ENCODE measurements around the gene CCDC3.
"Not testable (repeated sequence)": the region's sequence is repeated elsewhere in the genome, so short reads cannot be mapped to it uniquely, and the experiment has no call there.

CCDC3 gene

DNA sequence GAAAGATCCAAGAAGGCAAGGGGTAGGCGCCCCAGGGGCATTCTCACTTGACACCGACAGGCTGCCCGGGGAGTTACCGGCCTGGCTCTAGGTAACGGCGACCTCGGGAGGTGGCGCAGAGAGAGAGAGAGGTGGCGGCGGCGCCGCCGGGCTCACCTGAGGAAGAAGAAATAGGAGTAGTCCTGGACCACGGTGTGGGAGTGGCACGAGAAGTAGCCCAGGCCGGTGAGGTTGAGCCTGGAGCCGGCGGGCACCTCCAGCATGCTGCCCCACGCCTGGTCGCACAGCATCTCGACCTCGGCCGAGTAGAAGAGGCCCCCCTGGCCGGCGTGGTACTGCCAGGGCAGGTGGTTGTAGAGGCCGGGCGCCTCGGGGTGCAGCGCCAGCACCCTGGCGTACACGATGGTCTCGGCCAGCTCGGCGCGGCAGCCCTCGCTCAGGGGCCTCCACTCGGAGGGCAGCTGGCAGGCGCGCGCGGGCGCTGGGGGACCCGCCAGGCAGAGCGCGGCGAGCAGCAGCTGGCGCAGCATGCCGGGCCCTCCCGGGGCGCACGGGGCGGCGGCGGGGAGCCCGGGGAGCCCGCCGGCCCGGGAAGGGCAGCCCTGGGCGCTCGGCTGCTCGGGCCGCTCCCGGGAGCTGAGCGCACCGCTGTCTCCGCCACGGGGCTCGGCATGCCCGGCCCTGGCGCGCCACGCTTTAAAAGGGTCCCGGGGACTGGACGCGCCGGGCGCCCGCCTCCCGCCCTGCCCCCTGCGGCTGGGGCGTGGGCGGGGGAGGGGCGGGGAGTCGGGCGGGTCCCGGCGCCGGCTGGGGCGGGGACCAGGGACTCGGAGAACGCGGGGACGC lies at the start of gene CCDC3:
CCDC3 (minus strand) TSS at position 673 of the 846 bp plus-strand sequence; CDS start at position 530, 143 bp downstream.
- DNase-seq (ENCODE audit: low read depth), result no peak

DNA sequence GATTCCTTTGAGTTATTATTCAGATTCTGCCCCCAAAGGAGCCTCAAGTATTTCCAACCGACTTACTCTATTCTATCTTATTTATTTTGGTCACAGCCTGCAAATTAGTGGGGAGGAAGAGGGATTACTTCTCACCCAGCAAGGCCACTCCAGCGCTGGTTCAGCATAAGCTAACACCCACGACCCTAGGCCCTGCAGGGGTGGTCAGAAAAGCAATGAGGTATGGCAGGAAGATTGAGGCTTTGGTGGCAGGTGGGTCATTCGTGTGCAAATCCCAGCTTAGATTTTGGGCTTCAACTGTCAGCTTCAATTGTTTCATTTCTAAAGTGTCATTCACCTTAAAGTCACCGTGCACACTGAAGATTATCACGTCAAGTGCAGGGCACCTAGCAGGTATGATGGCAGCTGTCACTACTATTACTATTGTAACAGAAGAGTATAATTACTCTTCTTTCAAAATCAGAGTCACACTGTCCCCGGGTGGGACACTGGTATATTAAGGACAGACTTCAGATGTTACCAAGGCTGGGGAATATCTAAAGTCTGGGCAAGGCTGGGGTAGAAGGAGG lies 49.7 kb upstream of the CCDC3 start:
- DNase-seq (ENCODE audit: low read depth), result no peak

DNA sequence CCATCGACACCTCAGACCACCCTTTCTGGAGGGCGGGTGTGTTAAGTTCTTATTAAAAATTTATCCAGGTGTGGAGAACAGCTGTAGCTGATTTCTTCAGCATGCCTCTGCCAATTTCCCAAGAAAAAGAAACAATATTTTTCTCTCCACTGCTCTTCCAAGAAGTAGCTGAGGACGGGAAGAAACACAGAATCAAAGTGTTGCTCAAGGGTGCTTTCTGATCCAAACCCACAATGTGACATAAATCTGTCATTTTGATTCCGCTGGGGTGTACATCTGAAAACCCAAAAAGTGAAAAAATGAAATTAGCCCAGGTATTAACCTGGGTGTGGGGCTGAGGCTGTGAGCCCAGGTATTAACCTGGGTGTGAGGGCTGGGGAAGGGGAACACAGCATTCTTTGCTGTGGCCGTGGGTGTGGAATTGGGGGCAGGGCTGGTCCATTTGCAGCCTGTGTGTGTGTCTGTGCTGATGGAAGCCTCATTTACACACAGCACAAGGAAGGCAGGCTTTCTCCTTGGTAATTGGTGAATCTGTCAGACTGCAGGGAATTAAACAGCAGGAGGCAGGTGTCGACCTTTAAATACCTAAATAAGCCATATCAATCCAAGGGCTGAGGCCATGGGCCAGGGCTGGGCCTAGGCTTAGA lies 48.4 kb upstream of the CCDC3 start:
- DNase-seq (ENCODE audit: low read depth), result no peak

DNA sequence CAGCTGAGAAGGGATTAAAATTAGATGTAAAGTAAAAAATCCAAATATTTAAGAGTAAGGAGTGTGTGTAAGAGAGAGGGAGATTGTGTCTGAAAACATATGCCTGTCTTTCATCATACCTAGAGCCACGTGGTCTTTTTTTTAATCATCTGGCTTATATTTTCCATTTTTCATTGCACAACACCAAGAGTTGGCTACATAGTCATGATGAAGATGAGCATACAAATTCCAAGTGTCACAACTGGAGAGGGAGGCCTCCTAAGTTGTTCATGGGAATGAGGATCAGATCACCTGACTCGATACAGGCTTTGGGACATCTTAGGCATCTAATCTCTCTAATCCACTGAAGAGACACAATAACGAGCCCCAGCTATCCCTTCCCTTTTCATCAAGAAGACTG lies 47.2 kb upstream of the CCDC3 start:
- no peak for DNase-seq (ENCODE audit: low read depth)

DNA sequence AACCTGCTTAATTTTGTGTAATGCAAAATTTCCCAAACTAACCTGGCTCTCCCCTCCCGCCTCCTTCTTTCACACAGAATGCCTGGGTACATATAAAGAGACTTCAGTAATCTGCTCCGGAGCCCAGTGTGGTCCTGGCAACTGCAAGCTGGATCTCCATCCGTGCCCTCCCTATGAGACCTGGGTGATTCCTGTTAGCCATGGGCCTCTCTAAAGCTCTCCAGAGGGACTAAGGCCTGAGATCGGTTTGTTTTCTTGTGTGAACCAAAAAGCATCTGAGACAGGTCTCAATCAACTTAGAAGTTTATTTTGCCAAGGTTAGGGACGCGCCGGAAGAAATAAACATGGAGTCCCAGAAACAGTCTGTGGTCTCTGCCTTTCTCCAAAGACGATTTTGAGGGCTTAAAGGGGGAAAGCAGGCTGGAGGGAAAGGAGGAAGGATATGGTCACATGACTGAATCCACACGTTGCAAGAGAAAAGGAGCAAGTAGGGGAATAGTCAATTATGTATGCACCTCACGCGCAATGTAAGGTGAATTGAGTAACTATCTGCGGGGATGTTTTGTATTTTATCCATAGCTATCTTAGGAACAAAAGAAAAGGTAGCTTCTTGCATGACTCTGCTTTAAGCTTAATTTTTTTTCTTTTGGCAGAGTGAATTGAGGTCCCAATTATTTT lies 46.2 kb upstream of the CCDC3 start:
- DNase-seq (ENCODE audit: low read depth), result no peak

DNA sequence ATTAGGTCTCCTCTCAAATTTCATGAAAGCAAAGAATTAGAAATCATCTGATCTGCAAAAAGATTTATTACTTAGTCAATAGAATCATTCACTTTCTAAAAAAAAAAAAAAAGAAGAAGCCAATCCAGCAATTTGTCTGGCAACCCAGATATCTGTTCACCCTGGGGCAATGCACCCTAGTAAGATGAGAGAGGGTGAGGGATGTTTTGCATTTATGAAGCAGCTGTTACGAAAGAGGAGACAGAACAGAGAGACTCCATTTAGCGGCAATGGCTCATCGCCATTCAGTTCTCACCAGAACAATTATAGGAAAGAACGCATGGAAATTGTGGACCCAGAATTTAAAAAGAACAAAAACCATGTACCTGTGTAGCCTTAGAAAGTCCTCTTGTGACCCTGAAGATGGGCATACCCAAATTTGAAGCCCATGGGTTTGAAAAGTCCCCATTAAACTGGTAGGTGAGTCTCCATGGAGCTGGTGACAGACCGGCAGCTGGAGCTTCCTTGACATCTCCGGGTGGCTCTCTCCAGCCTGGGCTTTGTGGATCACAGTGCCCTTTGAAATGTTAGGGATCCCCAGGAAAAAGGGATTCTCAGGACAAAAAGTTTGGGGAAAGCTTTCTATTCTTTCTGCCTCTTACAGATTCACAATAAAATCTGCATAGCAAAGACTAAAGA lies 45.5 kb upstream of the CCDC3 start:
- no peak for DNase-seq (ENCODE audit: low read depth)

DNA sequence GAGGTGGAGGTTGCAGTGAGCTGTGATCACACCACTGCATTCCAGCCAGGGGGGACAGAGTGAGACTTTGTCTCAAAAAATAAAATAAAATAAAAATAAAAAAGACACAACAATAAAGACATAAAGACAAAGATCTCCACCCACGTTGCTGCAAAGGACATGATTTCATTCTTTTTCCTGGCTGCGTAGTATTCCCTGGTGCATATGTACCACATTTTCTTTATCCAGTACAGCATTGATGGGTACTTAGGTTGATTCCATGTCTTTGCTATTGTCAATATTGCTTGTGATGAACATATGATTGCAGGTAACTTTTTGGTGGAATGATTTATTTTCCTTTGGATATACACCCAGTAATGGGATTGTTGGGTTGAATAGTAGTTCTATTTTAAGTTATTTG lies 42.0 kb upstream of the CCDC3 start:
- no peak for DNase-seq (ENCODE audit: low read depth)

DNA sequence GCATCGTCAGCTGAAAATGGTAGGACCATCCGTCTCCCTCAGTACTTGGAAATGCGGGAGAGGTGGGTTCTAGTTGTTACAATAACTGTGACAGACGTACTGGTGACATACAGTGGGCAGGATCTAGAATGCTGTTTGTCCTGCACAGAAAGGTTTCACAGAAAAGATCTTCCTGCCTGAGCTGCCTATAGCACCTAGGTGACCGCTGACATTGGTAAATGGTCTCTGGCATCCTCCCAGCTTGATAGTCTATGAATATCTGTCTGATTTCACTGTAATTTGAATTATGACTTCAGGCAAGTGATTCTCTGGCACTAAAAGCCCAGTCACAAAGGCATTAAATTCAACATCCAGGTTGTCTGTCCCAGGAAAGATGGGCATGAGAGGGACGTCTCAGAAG lies 38.2 kb upstream of the CCDC3 start:
- DNase-seq (ENCODE audit: low read depth), result no peak

DNA sequence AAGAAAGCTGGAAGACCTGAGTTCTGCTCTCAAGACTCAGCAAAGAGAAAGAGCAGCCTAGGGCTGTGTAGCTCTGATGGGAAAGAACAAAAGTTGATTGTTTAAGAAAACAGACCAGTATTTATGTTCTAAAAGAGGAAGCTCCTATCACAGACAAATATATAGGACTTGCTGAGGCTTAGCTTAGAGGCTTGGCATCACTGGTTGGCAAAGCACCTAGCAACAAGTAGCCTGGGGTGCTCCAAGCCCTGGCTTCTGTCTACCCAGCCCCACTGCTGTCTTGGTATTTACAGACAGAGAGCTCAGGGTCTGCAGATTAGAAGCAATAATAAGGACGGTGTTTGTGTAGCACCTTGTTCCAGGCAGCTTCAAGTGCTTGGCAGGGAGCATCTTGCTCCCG lies 36.9 kb upstream of the CCDC3 start:
- DNase-seq (ENCODE audit: low read depth), result no peak

DNA sequence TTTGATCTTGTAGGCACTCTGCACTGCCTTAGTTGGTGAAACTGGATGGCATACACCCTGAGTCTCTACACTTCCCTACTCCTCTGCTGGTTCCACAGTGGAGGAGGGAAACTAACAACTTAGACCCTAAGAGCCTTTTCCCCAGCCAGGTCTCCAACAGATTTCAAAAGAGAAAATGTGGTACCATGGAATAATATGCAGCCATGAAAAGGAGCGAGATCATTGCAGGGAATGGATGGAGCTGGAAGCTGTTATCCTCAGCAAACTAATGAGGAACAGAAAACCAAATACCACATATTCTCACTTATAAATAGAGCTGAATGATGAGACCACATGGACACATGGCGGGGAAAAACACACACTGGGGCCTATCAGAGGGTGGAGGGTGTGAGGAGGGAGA lies 36.3 kb upstream of the CCDC3 start:
- no peak for DNase-seq (ENCODE audit: low read depth)

DNA sequence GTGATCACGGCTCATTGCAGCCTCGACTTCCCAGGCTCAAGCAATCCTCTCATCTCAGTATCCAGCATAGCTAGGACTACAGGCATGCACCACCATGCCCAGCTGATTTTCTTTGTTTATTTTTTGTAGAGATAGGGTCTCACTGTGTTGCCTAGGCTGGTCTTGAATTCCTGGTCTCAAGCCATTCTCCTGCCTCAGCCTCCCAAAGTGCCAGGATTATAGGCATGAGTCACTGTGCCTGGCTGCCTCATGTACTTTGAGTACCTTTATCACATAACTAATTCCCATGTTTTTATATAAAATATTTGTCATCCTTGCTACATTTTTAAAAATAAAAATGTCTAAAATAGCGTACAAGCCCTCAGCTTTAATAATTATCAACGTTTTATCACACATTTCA lies 35.3 kb upstream of the CCDC3 start:
- DNase-seq (ENCODE audit: low read depth), result no peak

DNA sequence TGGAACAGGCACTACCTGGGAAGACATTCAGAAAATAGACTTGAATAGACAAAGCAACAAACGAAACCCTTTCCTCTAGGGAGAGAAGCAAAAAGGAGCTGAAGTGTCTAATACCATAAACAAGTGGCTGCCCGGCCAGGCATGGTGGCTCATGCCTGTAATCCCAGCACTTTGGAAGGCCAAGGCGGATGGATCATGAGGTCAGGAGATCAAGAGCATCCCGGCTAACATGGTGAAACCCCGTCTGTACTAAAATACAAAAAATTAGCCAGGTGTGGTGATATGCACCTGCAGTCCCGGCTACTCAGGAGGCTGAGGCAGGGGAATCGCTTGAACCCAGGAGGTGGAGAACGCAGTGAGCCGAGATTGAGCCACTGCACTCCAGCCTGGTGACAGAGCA lies 34.2 kb upstream of the CCDC3 start:
- not testable (repeated sequence) for DNase-seq (ENCODE audit: low read depth)

DNA sequence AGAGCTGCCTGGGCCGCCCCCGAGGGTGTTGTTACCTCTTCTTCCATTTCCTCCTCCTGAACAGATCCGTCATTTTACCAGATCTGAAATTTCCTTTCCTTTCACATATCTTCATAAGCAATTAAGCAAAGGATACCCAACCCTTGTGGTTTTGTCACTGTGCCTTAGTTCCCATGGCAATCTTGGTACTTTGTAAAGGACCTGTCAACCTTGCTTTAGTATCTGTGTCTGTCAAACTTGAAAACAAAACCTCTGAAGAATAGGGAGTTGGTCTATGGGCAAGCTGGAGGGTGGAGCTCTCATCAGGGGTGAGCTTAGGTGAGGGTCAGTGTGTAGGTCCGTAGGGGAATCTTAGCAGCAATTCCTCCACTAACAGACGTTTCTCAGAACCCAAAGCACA lies 25.4 kb upstream of the CCDC3 start:
- DNase-seq (ENCODE audit: low read depth), result no peak

DNA sequence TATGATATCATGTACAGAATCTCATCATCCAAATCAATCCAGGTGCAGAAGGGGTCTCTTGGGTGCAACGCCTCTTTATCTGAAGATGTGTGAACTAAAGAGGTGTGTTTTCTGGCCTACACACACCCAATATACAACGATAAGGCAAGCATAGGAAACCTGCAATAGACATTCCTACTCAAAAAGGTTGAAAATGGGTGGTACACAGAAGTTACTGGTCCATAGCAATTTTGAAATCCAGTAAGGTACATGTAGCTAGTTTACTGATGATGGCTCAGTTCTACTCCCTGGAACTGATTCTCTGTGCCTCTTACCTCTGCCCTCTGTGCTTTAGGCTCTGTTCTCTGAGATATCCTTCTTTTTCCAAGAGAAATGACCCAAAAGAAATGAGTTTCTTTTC lies 22.2 kb upstream of the CCDC3 start:
- no peak for DNase-seq (ENCODE audit: low read depth)

DNA sequence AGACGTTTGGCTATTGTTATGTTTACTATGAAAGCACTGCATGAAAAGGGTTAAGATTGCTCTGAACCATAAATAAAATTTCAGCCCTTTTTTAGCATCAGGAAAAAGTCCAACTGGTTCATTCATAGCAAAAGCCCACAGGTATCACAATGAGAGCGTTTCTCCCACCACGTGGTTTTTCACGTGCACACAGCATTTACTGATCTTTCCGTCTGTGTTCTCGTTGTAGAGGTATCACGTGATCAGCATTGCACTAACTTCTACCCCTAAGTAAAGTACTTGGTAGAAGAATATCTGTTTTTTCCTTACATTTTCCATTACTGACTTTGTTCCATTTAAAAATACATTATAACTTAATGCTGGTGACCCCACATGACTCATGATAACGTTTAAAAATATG lies 17.8 kb upstream of the CCDC3 start:
- DNase-seq (ENCODE audit: low read depth), result no peak

DNA sequence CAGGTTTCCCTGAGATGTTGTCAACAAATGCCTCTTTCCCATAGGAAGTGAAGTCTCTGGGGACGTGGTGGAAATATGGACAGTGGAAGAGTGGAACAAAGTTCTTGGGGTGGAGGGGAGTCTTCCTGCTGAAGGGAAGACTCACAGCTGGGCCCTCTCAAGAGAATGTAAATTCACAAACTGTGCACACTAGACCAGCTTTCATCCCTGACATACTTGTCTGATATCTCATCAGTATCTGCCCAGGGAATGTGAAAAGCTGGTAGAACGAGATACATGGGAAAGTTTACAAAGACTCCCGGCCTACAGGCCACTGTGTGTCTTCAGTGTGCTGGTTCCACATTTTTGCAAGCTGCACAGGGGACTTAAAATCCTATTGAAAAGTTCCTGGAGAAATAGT lies 16.7 kb upstream of the CCDC3 start:
- DNase-seq (ENCODE audit: low read depth), result no peak

DNA sequence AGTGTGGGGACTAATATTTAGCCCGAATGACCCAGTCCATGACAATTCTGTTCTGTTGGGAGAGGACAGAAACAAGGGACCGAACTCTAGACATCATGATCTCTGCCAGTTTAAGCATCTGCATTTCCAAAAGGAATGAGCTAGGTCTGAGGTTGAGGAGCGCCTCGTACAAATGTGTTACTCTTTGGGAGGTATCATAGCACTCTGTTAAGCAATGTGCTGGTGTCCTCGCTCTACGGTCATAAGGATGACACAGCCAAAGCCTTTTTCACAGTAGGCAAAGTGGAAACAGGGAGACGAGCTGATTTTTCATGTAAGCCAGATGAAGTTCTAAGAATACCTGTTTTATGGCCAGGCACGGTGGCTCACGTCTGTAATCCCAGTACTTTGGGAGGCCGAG lies 15.4 kb upstream of the CCDC3 start:
- no peak for DNase-seq (ENCODE audit: low read depth)

DNA sequence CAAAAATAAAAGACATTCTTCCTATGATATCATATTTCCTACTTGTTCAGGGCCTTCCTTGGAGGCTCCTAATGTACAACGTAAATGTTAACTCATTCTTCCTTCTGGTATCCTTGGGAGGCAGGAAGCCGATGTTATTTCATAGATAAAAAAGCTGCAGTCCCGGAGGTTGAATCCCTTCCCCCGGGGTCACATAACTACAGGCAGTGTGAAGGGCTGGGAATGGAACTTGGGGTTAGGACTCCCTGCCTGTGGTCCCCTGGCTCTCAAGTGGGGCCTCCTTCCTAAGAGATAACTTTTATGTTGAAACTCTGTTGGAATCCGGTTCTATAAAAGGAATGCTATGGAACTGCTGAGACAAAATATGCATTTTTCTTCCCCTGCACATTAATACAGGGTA lies 14.9 kb upstream of the CCDC3 start:
- no peak for DNase-seq (ENCODE audit: low read depth)

DNA sequence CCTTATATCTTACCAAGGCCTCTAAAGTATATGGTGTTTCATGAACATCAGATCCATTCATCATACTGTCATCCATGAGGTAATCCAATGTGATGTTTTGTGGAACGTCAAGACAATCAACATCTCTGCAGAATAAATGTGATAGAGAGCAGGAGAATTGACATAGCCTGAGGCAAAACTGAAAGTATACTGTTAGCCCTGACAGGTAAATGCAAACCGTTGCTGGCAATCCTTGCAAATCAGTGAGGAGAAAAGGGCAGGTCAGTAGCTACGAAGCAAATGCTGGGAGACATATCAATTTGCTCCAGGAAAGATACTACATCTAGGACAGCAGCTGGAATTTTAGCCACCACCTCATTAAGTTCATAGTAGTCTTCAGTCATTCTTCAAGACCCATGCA lies 4.5 kb upstream of the CCDC3 start:
- no peak for DNase-seq (ENCODE audit: low read depth)

DNA sequence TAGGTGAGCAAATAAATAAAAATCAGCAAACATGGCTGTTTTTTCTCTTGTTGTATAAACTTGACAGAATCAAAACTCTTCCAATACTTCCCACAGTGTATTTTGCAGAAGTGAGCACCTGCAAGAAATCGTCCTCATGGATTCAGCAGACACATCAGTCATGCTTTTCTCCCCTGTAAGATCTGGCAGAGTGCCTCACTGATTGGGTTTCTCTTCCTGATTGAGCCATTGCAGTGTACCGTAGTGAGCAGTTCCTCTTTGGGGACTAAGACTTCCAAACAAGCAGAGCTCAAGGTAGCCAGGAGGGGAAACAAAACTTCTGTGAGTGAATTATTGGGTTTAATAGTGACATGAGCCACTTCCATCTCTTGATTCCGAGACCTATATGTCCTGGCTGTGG lies 2.2 kb upstream of the CCDC3 start:
- DNase-seq (ENCODE audit: low read depth), result no peak

DNA sequence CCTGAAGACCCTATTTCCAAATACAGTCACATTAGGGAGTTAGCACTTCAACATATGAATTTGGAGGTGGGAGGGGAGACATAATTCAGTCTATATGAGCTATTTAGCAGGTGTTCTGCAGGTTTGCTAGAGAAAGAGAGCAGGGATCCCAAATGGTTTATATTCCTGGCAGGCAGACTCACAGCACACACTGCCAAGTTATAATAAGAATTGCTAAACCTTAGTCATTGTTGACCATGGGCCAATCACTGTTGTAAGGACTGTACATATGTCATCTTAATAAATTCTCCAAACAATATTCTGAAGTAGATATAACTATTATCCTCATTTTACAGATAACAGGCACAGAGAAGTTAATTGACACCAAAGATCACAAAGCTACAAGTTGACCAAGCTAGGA lies 1.5 kb upstream of the CCDC3 start:
- no peak for DNase-seq (ENCODE audit: low read depth)

DNA sequence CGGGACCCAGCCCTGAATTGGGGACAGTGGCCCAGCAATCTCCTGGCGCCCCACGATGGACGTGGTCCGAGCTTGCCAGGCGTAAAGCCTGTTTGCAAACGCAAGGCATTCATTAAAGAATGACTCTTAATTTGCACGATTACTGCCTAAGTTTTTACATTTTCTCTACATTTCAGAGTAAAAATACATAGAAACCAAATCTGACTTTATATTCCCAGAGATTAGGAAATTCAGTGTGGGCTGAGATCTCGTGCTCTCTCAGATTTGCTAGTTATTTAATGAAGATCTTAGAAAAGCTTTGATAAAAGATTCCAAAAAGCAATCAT lies 337 bp upstream of the CCDC3 start:
- DNase-seq (ENCODE audit: low read depth), result no peak

DNA sequence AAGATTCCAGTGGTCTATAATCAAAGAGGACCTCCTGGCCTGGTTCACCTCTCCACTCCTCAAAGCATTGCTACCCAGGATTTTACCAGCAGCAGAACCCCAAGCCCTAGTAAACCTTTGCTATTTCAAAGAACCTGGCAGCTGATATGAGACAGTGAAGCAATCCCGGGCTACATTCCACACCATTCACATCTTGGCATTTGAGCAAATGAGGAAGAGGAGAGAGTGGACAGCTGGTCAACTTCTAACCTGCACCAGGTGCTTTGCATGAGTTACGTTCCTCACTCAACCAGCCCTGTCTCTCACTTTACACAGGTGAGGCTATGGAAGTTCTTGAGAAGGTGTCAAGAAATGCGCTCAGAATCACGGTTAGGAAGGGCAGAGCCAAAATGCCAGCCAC lies 1.1 kb downstream of the CCDC3 start:
- no peak for DNase-seq (ENCODE audit: low read depth)

Data from activated T-helper 1 cell treated with Interleukin-2 at 50 U/mL for 16 hours (primary cell).